ENCODE results near the gene ATMIN.

GRCh38 chr16:81029930-81030604, 5.6 kb upstream of the ATMIN start:
- no peak for TF ChIP-seq CTCF (IDR thresholded peaks at IDR 0.05)
- TF ChIP-seq POLR2AphosphoS5 (IDR thresholded peaks at IDR 0.05; ENCODE audit: low read depth, low read length) = no peak
- TF ChIP-seq TCF7L2 (IDR thresholded peaks at IDR 0.05; ENCODE audit: low read depth, low read length) = no peak

All from Panc1 (cell line).